Measurements from ENCODE around the gene CACNA1B. TPM values are rescaled to one million over a fixed set of nuclear protein-coding genes. Genes with fewer than 3 reads are reported as not detected.

Gene CACNA1B
- total and polyA plus RNA-seq, 8 donors, result 0.03 to 2.2 (median 0.51) TPM; not detected in 2

GRCh38 chr9:138025417-138025816 is 147.8 kb downstream of the CACNA1B start:
- WGBS, 5 donors, result 77 to 87% (median 80%) methylated on average over 3 to 4 of the region's 4 CpGs
- DNase-seq, result peak; percentile 0 to 5
- intact Hi-C loops (cut with DNase I; ENCODE audit: low total_unique reads), result no loop called here
- H3K27ac ChIP-seq, result no peak overlapping the region
- H3K27me3 ChIP-seq, result peaks cover 0 to 64% (median 34%) of the 10 kb centered on the region in 3 donors
- H3K36me3 ChIP-seq, result no peaks in the 10 kb centered on the region
- peaks cover 0 to 4% (median 0%) of the 10 kb centered on the region in 4 donors for H3K9me3 ChIP-seq
- TF ChIP-seq CTCF (IDR thresholded peaks at IDR 0.05), result no peak
- TF ChIP-seq EP300 (IDR thresholded peaks at IDR 0.05), result no peak
- no peak for TF ChIP-seq POLR2A (IDR thresholded peaks at IDR 0.05)
- TF ChIP-seq POLR2AphosphoS5 (IDR thresholded peaks at IDR 0.05), result no peak
- peaks cover 5 to 15% (median 12%) of the 10 kb centered on the region in 4 donors for H3K4me1 ChIP-seq
- H3K4me3 ChIP-seq, result no peak overlapping the region

GRCh38 chr9:138025908-138026307 is 148.3 kb downstream of the CACNA1B start:
- no peak overlapping the region for H3K27ac ChIP-seq
- H3K9me3 ChIP-seq, result peaks cover 0 to 4% (median 0%) of the 10 kb centered on the region in 4 donors
- peak; percentile 0 to 13 for DNase-seq
- peaks cover 5 to 15% (median 12%) of the 10 kb centered on the region in 4 donors for H3K4me1 ChIP-seq
- peaks cover 0 to 59% (median 30%) of the 10 kb centered on the region in 3 donors for H3K27me3 ChIP-seq
- intact Hi-C loops (cut with DNase I; ENCODE audit: low total_unique reads), result no loop called here
- TF ChIP-seq POLR2AphosphoS5 (IDR thresholded peaks at IDR 0.05), result no peak
- TF ChIP-seq EP300 (IDR thresholded peaks at IDR 0.05), result no peak
- TF ChIP-seq CTCF (IDR thresholded peaks at IDR 0.05), result no peak
- TF ChIP-seq POLR2A (IDR thresholded peaks at IDR 0.05), result no peak
- H3K4me3 ChIP-seq, result no peak overlapping the region
- H3K36me3 ChIP-seq, result no peaks in the 10 kb centered on the region
- WGBS, 5 donors, result 62 to 93% (median 83%) methylated on average over 7 of the region's 7 CpGs

- H3K4me1 ChIP-seq, result peaks cover 0 to 3% (median 0%) of the 10 kb centered on the region in 4 donors
- 91 to 100% (median 96%) methylated on average over 1 of the region's 1 CpG for WGBS, 5 donors
- peaks cover 0 to 41% (median 14%) of the 10 kb centered on the region in 3 donors for H3K27me3 ChIP-seq
- no peak for DNase-seq
- intact Hi-C loops (cut with DNase I; ENCODE audit: low total_unique reads), result no loop called here
- H3K9me3 ChIP-seq, result peaks cover 0 to 6% (median 2%) of the 10 kb centered on the region in 4 donors
- no peaks in the 10 kb centered on the region for H3K36me3 ChIP-seq
- H3K27ac ChIP-seq, result no peak overlapping the region
- TF ChIP-seq POLR2A (IDR thresholded peaks at IDR 0.05), result no peak
- no peak for TF ChIP-seq EP300 (IDR thresholded peaks at IDR 0.05)
- TF ChIP-seq CTCF (IDR thresholded peaks at IDR 0.05), result no peak
- no peak for TF ChIP-seq POLR2AphosphoS5 (IDR thresholded peaks at IDR 0.05)
- H3K4me3 ChIP-seq, result no peak overlapping the region
Measured at GRCh38 chr9:138028596-138028995, 151.0 kb downstream of the CACNA1B start.

- Histone ChIP-seq H3K9me3 (peaks cover 0 to 6% (median 2%) of the 10 kb centered on the region in 4 donors), H3K27me3 (peaks cover 0 to 32% (median 8%) of the 10 kb centered on the region in 3 donors), H3K4me1 (no peaks in the 10 kb centered on the region), H3K4me3 (no peak overlapping the region), H3K36me3 (no peaks in the 10 kb centered on the region), H3K27ac (no peak overlapping the region)
- WGBS, 5 donors, result 46 to 66% (median 57%) methylated on average over 3 of the region's 3 CpGs
- TF ChIP-seq CTCF (IDR thresholded peaks at IDR 0.05) (no peak), POLR2A (IDR thresholded peaks at IDR 0.05) (no peak), POLR2AphosphoS5 (IDR thresholded peaks at IDR 0.05) (no peak), EP300 (IDR thresholded peaks at IDR 0.05) (no peak)
- no peak for DNase-seq
- intact Hi-C loops (cut with DNase I; ENCODE audit: low total_unique reads), result no loop called here
Measured at GRCh38 chr9:138031186-138031585, 153.6 kb downstream of the CACNA1B start.
